Neural cell (in vitro differentiated cells): ENCODE measurements around the gene XPR1. TPM values are rescaled to one million over a fixed set of nuclear protein-coding genes. Genes with fewer than 3 reads are reported as not detected.

Source experiments
- H2AFZ ChIP-seq: fragments of 200-600, 300-800 bp; sonication (generic), shearing (Covaris generic); 2 replicates; pipeline ENCODE4 v1.6.0; 2014; ENCODE audit warnings: low read depth, mild to moderate bottlenecking, antibody characterized with exemption, low read length, moderate library complexity
- H3F3A ChIP-seq: fragments of 200-600 bp; shearing (Covaris generic); 2 replicates; pipeline ENCODE4 v1.6.1; 2016; ENCODE audit warnings: mild to moderate bottlenecking, moderate library complexity, mixed read lengths, antibody characterized with exemption, low read length; ENCODE audit not compliant: insufficient read depth, poor library complexity, severe bottlenecking
- H3K27ac ChIP-seq: fragments of 200-600, 300-800 bp; sonication (generic), shearing (Covaris generic); 2 replicates; pipeline ENCODE4 v1.5.1; 2014; ENCODE audit warnings: mild to moderate bottlenecking, low read length, moderate library complexity
- H3K27me3 ChIP-seq: fragments of 300-800, 200-600 bp; sonication (generic), shearing (Covaris generic); 2 replicates; pipeline ENCODE4 v1.6.0; 2014; ENCODE audit warnings: mild to moderate bottlenecking, low read depth, low read length, moderate library complexity; ENCODE audit not compliant: insufficient read depth
- H3K36me3 ChIP-seq: fragments of 300-800, 200-600 bp; sonication (generic), shearing (Covaris generic); 2 replicates; pipeline ENCODE4 v1.5.1; 2014; ENCODE audit warnings: mild to moderate bottlenecking, antibody characterized with exemption, low read length, moderate library complexity; ENCODE audit not compliant: insufficient read depth
- H3K4me2 ChIP-seq: fragments of 300-800, 200-600 bp; sonication (generic), shearing (Covaris generic); 2 replicates; pipeline ENCODE4 v1.6.0; 2014; ENCODE audit warnings: mild to moderate bottlenecking, low read length
- H3K4me3 ChIP-seq: fragments of 300-800, 200-600 bp; sonication (generic), shearing (Covaris generic); 2 replicates; pipeline ENCODE4 v1.5.1; 2014; ENCODE audit warnings: mild to moderate bottlenecking, low read length, moderate library complexity
- H3K79me2 ChIP-seq: fragments of 200-600 bp; shearing (Covaris generic); replicated peaks from 2 replicates; pipeline ENCODE4 v1.6.0; 2014; ENCODE audit warnings: mild to moderate bottlenecking, low read length, moderate library complexity; ENCODE audit not compliant: insufficient read depth
- H3K9ac ChIP-seq: fragments of 300-800, 200-600 bp; sonication (generic), shearing (Covaris generic); 2 replicates; pipeline ENCODE4 v1.6.1; 2016; ENCODE audit warnings: mild to moderate bottlenecking, low read length, mixed read lengths
- H3K9me2 ChIP-seq: fragments of 200-600 bp; shearing (Covaris generic); 2 replicates; pipeline ENCODE4 v1.6.1; 2016; ENCODE audit warnings: mild to moderate bottlenecking, low read length, mixed read lengths; ENCODE audit not compliant: insufficient read depth
- H3K9me3 ChIP-seq: fragments of 200-600, 300-800 bp; sonication (generic), shearing (Covaris generic); 2 replicates; pipeline ENCODE4 v1.6.1; 2016; ENCODE audit warnings: mild to moderate bottlenecking, mixed run types, low read length, moderate library complexity, mixed read lengths
- H4K20me1 ChIP-seq: fragments of 200-600 bp; shearing (Covaris generic); 2 replicates; pipeline ENCODE4 v1.6.1; 2016; ENCODE audit warnings: mild to moderate bottlenecking, mixed run types; ENCODE audit not compliant: insufficient read depth
- CTCF ChIP-seq: fragments of 450-650 bp; IDR thresholded peaks from 2 replicates; pipeline ENCODE4 v1.5.1; 2014; ENCODE audit warnings: antibody characterized with exemption, mild to moderate bottlenecking, moderate library complexity; ENCODE audit not compliant: poor library complexity, severe bottlenecking
- EP300 ChIP-seq: fragments of 450-650 bp; conservative IDR thresholded peaks from 2 replicates; pipeline ENCODE4 v1.6.1; 2014; ENCODE audit warnings: antibody characterized with exemption, mild to moderate bottlenecking, moderate library complexity; ENCODE audit not compliant: poor library complexity, severe bottlenecking
- EZH2 ChIP-seq: fragments of 200-600, 300-800 bp; shearing (Covaris generic), sonication (generic); IDR thresholded peaks from 2 replicates; pipeline ENCODE4 v1.6.1; 2014; ENCODE audit warnings: antibody characterized with exemption, low read length, borderline replicate concordance, mild to moderate bottlenecking; ENCODE audit not compliant: insufficient read depth, poor library complexity, severe bottlenecking
- MXI1 ChIP-seq: fragments of 450-650 bp; conservative IDR thresholded peaks from 2 replicates; pipeline ENCODE4 v1.6.1; 2014; ENCODE audit warnings: antibody characterized with exemption, mild to moderate bottlenecking; ENCODE audit not compliant: poor library complexity, severe bottlenecking
- POLR2AphosphoS5 ChIP-seq: IDR thresholded peaks from 2 replicates; pipeline ENCODE4 v1.6.1; 2012
- RAD21 ChIP-seq: fragments of 450-650 bp; conservative IDR thresholded peaks from 2 replicates; pipeline ENCODE4 v1.6.1; 2014; ENCODE audit warnings: antibody characterized with exemption, mild to moderate bottlenecking, moderate library complexity
- REST ChIP-seq: IDR thresholded peaks from 2 replicates; pipeline ENCODE4 v1.6.1; 2012; ENCODE audit warnings: borderline replicate concordance
- SMC3 ChIP-seq: fragments of 450-650 bp; conservative IDR thresholded peaks from 2 replicates; pipeline ENCODE4 v1.6.1; 2014; ENCODE audit warnings: antibody characterized with exemption, mild to moderate bottlenecking, moderate library complexity; ENCODE audit not compliant: poor library complexity
- TAF1 ChIP-seq: IDR thresholded peaks from 2 replicates; pipeline ENCODE4 v1.6.1; 2012; ENCODE audit warnings: low read depth
- polyA plus RNA-seq: library from polyadenylated mRNA; depleted of rRNA; stranded (reverse); fragments of >200 nt; gene quantifications from 2 replicates; pipeline ENCODE4 v1.2.3, GENCODE V29; 2014

XPR1 gene
- polyA plus RNA-seq, 1 donor from 2014 or later, result 185 TPM

- no peak overlapping the region for H3K9ac ChIP-seq
- H2AFZ ChIP-seq, result no peak overlapping the region
- H3K9me3 ChIP-seq, result no peaks in the 10 kb centered on the region
- peaks cover 38% of the 10 kb centered on the region for H3K79me2 ChIP-seq
- H3K4me3 ChIP-seq, result no peak overlapping the region
- no peak for TF ChIP-seq CTCF
- no peak for TF ChIP-seq MXI1
- no peak for TF ChIP-seq POLR2AphosphoS5
- TF ChIP-seq SMC3, result no peak
- TF ChIP-seq REST, result no peak
- TF ChIP-seq RAD21, result no peak
- TF ChIP-seq EZH2, result no peak
- TF ChIP-seq TAF1, result no peak
- TF ChIP-seq EP300, result no peak
- H3K9me2 ChIP-seq, result no peaks in the 10 kb centered on the region
- no peaks in the 10 kb centered on the region for H3K27me3 ChIP-seq
- H3K27ac ChIP-seq, result no peak overlapping the region
- no peak overlapping the region for H3K4me2 ChIP-seq
- H4K20me1 ChIP-seq, result no peaks in the 10 kb centered on the region
- H3K36me3 ChIP-seq, result no peaks in the 10 kb centered on the region
- no peaks in the 10 kb centered on the region for H3F3A ChIP-seq
Observed at GRCh38 chr1:180777072-180777689, 145.4 kb downstream of the XPR1 start.

GRCh38 chr1:180778782-180779398, 147.1 kb downstream of the XPR1 start:
- H3K9me3 ChIP-seq, result no peaks in the 10 kb centered on the region
- peaks cover 44% of the 10 kb centered on the region for H3K79me2 ChIP-seq
- no peak overlapping the region for H3K9ac ChIP-seq
- no peak overlapping the region for H2AFZ ChIP-seq
- no peaks in the 10 kb centered on the region for H3K36me3 ChIP-seq
- H3K9me2 ChIP-seq, result no peaks in the 10 kb centered on the region
- H3K27ac ChIP-seq, result no peak overlapping the region
- no peak overlapping the region for H3K4me3 ChIP-seq
- H3K4me2 ChIP-seq, result no peak overlapping the region
- H3K27me3 ChIP-seq, result no peaks in the 10 kb centered on the region
- H4K20me1 ChIP-seq, result no peaks in the 10 kb centered on the region
- no peaks in the 10 kb centered on the region for H3F3A ChIP-seq
- TF ChIP-seq RAD21 (no peak), CTCF (peak; percentile 23)
